ENCODE measurements around the gene MAN2A1.

Gene MAN2A1

GRCh38 chr5:109690975-109691574, 1.3 kb downstream of the MAN2A1 start:
- H2BK12ac ChIP-seq (ENCODE audit: low read length) = no peak overlapping the region
- no peak overlapping the region for H4K8ac ChIP-seq (ENCODE audit: low read depth, low read length)
- H3K9ac ChIP-seq (ENCODE audit: low read length) = peak overlapping the region; percentile 66
- H3K36me3 ChIP-seq (ENCODE audit: control insufficient read depth in 1 of 2, insufficient read depth in 2 of 2, low read length in 2 of 2) = no peaks in the 10 kb centered on the region
- peak overlapping the region; percentile 79 for H2BK120ac ChIP-seq (ENCODE audit: insufficient read depth, low read length, poor library complexity)
- H3K79me1 ChIP-seq (ENCODE audit: low read length) = peaks cover 16% of the 10 kb centered on the region
- no peak overlapping the region for H2AK5ac ChIP-seq (ENCODE audit: low read length)
- peak overlapping the region; percentile 71 for H3K4me2 ChIP-seq (ENCODE audit: low read length)
- no peaks in the 10 kb centered on the region for H3K27me3 ChIP-seq (ENCODE audit: insufficient read depth, low read length)
- WGBS (ENCODE audit: extremely low coverage, insufficient coverage, insufficient read length) = no CpG with 5 or more reads among the region's 26 CpGs
- peak overlapping the region; percentile 86 for H3K14ac ChIP-seq (ENCODE audit: low read length)
- peak; percentile 41 to 62 for DNase-seq
- H3K27ac ChIP-seq (ENCODE audit: low read depth, low read length) = peak overlapping the region; percentile 98
- peak overlapping the region; percentile 83 for H2BK5ac ChIP-seq (ENCODE audit: low read depth, low read length, poor library complexity)
- no peak overlapping the region for H3K23ac ChIP-seq (ENCODE audit: low read length)
- H3K9me3 ChIP-seq (ENCODE audit: insufficient read depth, low read depth, low read length) = peaks cover 1% of the 10 kb centered on the region
- peak overlapping the region; percentile 98 for H3K4me3 ChIP-seq (ENCODE audit: low read depth, low read length)
- H4K12ac ChIP-seq (ENCODE audit: low read depth, low read length) = no peak overlapping the region
- peak overlapping the region; percentile 85 for H4K91ac ChIP-seq (ENCODE audit: low read depth, low read length)
- H3K4ac ChIP-seq (ENCODE audit: low read depth, low read length) = peak overlapping the region; percentile 86
- H3K18ac ChIP-seq (ENCODE audit: low read length) = peak overlapping the region; percentile 81
- peak overlapping the region; percentile 56 for H2AFZ ChIP-seq (ENCODE audit: insufficient read depth, low read length, poor library complexity)
- H3K79me2 ChIP-seq (ENCODE audit: control insufficient read depth, insufficient read depth, low read length, poor library complexity) = peaks cover 18% of the 10 kb centered on the region
- H3K4me1 ChIP-seq (ENCODE audit: control insufficient read depth in 1 of 2, insufficient read depth in 2 of 2, low read length in 2 of 2) = peaks cover 5 to 9% of the 10 kb centered on the region in 2 experiments

DNA sequence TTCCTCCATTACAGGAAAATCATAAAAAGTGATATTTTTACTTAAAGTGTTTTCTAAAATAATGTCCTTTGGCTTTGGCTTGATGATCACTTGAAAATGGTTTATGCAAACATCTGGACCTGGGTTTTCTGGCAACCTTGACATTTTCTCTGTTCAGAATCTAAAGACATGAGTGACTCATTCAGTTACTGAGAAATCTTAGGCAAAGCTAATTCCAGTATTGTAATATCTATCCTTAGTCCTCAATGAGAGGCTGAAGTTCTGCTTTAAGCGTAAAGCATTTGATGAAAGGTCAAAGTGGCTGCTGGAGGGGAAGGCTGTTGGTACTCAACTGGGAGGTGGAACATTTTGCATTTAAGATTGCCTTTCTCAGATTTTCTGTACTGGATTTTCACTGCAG, 2.3 kb downstream of the MAN2A1 start:
- Histone ChIP-seq H2AFZ (ENCODE audit: insufficient read depth, low read length, poor library complexity) (no peak overlapping the region), H4K91ac (ENCODE audit: low read depth, low read length) (no peak overlapping the region), H4K12ac (ENCODE audit: low read depth, low read length) (no peak overlapping the region), H3K4me1 (ENCODE audit: control insufficient read depth in 1 of 2, insufficient read depth in 2 of 2, low read length in 2 of 2) (peaks cover 5 to 9% of the 10 kb centered on the region in 2 experiments), H2BK5ac (ENCODE audit: low read depth, low read length, poor library complexity) (no peak overlapping the region), H3K9ac (ENCODE audit: low read length) (no peak overlapping the region), H3K36me3 (ENCODE audit: control insufficient read depth in 1 of 2, insufficient read depth in 2 of 2, low read length in 2 of 2) (no peaks in the 10 kb centered on the region), H3K9me3 (ENCODE audit: insufficient read depth, low read depth, low read length) (peaks cover 1% of the 10 kb centered on the region), H2AK5ac (ENCODE audit: low read length) (no peak overlapping the region), H3K4ac (ENCODE audit: low read depth, low read length) (peak overlapping the region; percentile 53), H3K14ac (ENCODE audit: low read length) (no peak overlapping the region), H3K27me3 (ENCODE audit: insufficient read depth, low read length) (no peaks in the 10 kb centered on the region), H2BK12ac (ENCODE audit: low read length) (no peak overlapping the region), H3K4me3 (ENCODE audit: low read depth, low read length) (no peak overlapping the region), H3K4me2 (ENCODE audit: low read length) (peak overlapping the region; percentile 15), H3K18ac (ENCODE audit: low read length) (no peak overlapping the region), H3K27ac (ENCODE audit: low read depth, low read length) (no peak overlapping the region), H2BK120ac (ENCODE audit: insufficient read depth, low read length, poor library complexity) (no peak overlapping the region), H4K8ac (ENCODE audit: low read depth, low read length) (no peak overlapping the region), H3K79me2 (ENCODE audit: control insufficient read depth, insufficient read depth, low read length, poor library complexity) (peaks cover 20% of the 10 kb centered on the region), H3K23ac (ENCODE audit: low read length) (no peak overlapping the region), H3K79me1 (ENCODE audit: low read length) (peaks cover 16% of the 10 kb centered on the region)
- no CpG with 5 or more reads among the region's 1 CpG for WGBS (ENCODE audit: extremely low coverage, insufficient coverage, insufficient read length)
- peak in 1 of 2 donors; percentile 40 for DNase-seq

DNA sequence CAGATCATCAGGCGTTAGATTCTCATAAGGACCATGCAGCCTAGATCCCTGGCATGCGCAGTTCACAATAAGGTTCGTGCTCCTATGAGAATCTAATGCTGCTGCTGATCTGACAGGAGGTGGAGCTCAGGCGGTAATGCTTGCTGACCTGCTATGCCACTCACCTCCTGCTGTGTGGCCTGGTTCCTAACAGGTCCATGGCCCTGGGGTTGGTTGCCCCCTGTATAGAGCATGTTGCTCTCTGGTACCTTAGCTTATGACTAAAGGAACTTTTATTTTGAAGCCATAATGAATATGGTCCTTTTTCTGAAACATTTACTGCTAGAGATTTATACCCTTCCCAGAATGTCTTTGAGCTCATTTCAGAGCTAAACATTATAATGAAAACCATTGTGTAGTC, 3.1 kb downstream of the MAN2A1 start:
- peaks cover 5 to 9% of the 10 kb centered on the region in 2 experiments for H3K4me1 ChIP-seq (ENCODE audit: control insufficient read depth in 1 of 2, insufficient read depth in 2 of 2, low read length in 2 of 2)
- peak overlapping the region; percentile 27 for H3K4me2 ChIP-seq (ENCODE audit: low read length)
- H4K12ac ChIP-seq (ENCODE audit: low read depth, low read length) = no peak overlapping the region
- WGBS (ENCODE audit: extremely low coverage, insufficient coverage, insufficient read length) = no CpG with 5 or more reads among the region's 4 CpGs
- H3K14ac ChIP-seq (ENCODE audit: low read length) = no peak overlapping the region
- H2AK5ac ChIP-seq (ENCODE audit: low read length) = no peak overlapping the region
- peaks cover 20% of the 10 kb centered on the region for H3K79me2 ChIP-seq (ENCODE audit: control insufficient read depth, insufficient read depth, low read length, poor library complexity)
- no peak overlapping the region for H2BK120ac ChIP-seq (ENCODE audit: insufficient read depth, low read length, poor library complexity)
- H2BK5ac ChIP-seq (ENCODE audit: low read depth, low read length, poor library complexity) = no peak overlapping the region
- no peak overlapping the region for H3K27ac ChIP-seq (ENCODE audit: low read depth, low read length)
- no peak overlapping the region for H3K9ac ChIP-seq (ENCODE audit: low read length)
- no peak overlapping the region for H2BK12ac ChIP-seq (ENCODE audit: low read length)
- no peak overlapping the region for H2AFZ ChIP-seq (ENCODE audit: insufficient read depth, low read length, poor library complexity)
- peaks cover 16% of the 10 kb centered on the region for H3K79me1 ChIP-seq (ENCODE audit: low read length)
- peak in 1 of 2 donors; percentile 15 for DNase-seq
- no peak overlapping the region for H3K18ac ChIP-seq (ENCODE audit: low read length)
- no peak overlapping the region for H3K4me3 ChIP-seq (ENCODE audit: low read depth, low read length)
- no peak overlapping the region for H4K91ac ChIP-seq (ENCODE audit: low read depth, low read length)
- H3K23ac ChIP-seq (ENCODE audit: low read length) = no peak overlapping the region
- no peaks in the 10 kb centered on the region for H3K36me3 ChIP-seq (ENCODE audit: control insufficient read depth in 1 of 2, insufficient read depth in 2 of 2, low read length in 2 of 2)
- H3K4ac ChIP-seq (ENCODE audit: low read depth, low read length) = peak overlapping the region; percentile 8
- H3K9me3 ChIP-seq (ENCODE audit: insufficient read depth, low read depth, low read length) = peaks cover 1% of the 10 kb centered on the region
- H4K8ac ChIP-seq (ENCODE audit: low read depth, low read length) = no peak overlapping the region
- no peaks in the 10 kb centered on the region for H3K27me3 ChIP-seq (ENCODE audit: insufficient read depth, low read length)

- no peak overlapping the region for H2AFZ ChIP-seq (ENCODE audit: insufficient read depth, low read length, poor library complexity)
- H3K4me1 ChIP-seq (ENCODE audit: control insufficient read depth in 1 of 2, insufficient read depth in 2 of 2, low read length in 2 of 2) = peaks cover 5 to 9% of the 10 kb centered on the region in 2 experiments
- peak overlapping the region; percentile 22 for H3K27ac ChIP-seq (ENCODE audit: low read depth, low read length)
- H4K8ac ChIP-seq (ENCODE audit: low read depth, low read length) = no peak overlapping the region
- no peaks in the 10 kb centered on the region for H3K9me3 ChIP-seq (ENCODE audit: insufficient read depth, low read depth, low read length)
- H4K91ac ChIP-seq (ENCODE audit: low read depth, low read length) = no peak overlapping the region
- H2AK5ac ChIP-seq (ENCODE audit: low read length) = no peak overlapping the region
- H2BK12ac ChIP-seq (ENCODE audit: low read length) = no peak overlapping the region
- no peak overlapping the region for H4K12ac ChIP-seq (ENCODE audit: low read depth, low read length)
- H3K23ac ChIP-seq (ENCODE audit: low read length) = no peak overlapping the region
- peak in 1 of 2 donors; percentile 55 for DNase-seq
- H3K27me3 ChIP-seq (ENCODE audit: insufficient read depth, low read length) = no peaks in the 10 kb centered on the region
- H3K4ac ChIP-seq (ENCODE audit: low read depth, low read length) = peak overlapping the region; percentile 97
- peak overlapping the region; percentile 37 for H3K4me2 ChIP-seq (ENCODE audit: low read length)
- H3K79me1 ChIP-seq (ENCODE audit: low read length) = peaks cover 16% of the 10 kb centered on the region
- H3K9ac ChIP-seq (ENCODE audit: low read length) = no peak overlapping the region
- no peak overlapping the region for H2BK120ac ChIP-seq (ENCODE audit: insufficient read depth, low read length, poor library complexity)
- no peak overlapping the region for H3K14ac ChIP-seq (ENCODE audit: low read length)
- no peaks in the 10 kb centered on the region for H3K36me3 ChIP-seq (ENCODE audit: control insufficient read depth in 1 of 2, insufficient read depth in 2 of 2, low read length in 2 of 2)
- no CpG with 5 or more reads among the region's 6 CpGs for WGBS (ENCODE audit: extremely low coverage, insufficient coverage, insufficient read length)
- H3K4me3 ChIP-seq (ENCODE audit: low read depth, low read length) = no peak overlapping the region
- no peak overlapping the region for H2BK5ac ChIP-seq (ENCODE audit: low read depth, low read length, poor library complexity)
- H3K18ac ChIP-seq (ENCODE audit: low read length) = no peak overlapping the region
- peaks cover 20% of the 10 kb centered on the region for H3K79me2 ChIP-seq (ENCODE audit: control insufficient read depth, insufficient read depth, low read length, poor library complexity)
Measured at GRCh38 chr5:109693535-109694400, 4.0 kb downstream of the MAN2A1 start.

Data from trophoblast cell (in vitro differentiated cells and primary cell).